HepG2 (cell line): ENCODE data around the gene ABCG2. TPM values are rescaled to one million over a fixed set of nuclear protein-coding genes. Genes with fewer than 3 reads are reported as not detected.

ENCODE experiments used
- CEBPZ ChIP-seq: IDR thresholded peaks from 2 replicates; pipeline ENCODE4 v1.6.1; 2012; ENCODE audit warnings: low read length, improper control_type of control experiment
- GATA4 ChIP-seq: sonication (generic); IDR thresholded peaks from 2 replicates; pipeline ENCODE4 v1.6.1; 2016; ENCODE audit warnings: antibody characterized with exemption, low read depth, borderline replicate concordance
- KAT8 ChIP-seq: IDR thresholded peaks from 2 replicates; pipeline ENCODE4 v1.6.1; 2016; ENCODE audit warnings: missing genetic modification reagents, missing compliant biosample characterization
- RARA ChIP-seq: IDR thresholded peaks from 2 replicates; pipeline ENCODE4 v1.6.1; 2016; ENCODE audit warnings: missing genetic modification reagents, missing compliant biosample characterization
- SP5 ChIP-seq: IDR thresholded peaks from 2 replicates; pipeline ENCODE4 v1.6.1; 2016; ENCODE audit warnings: low read depth, borderline replicate concordance
- ZBTB3 ChIP-seq: sonication (generic); formaldehyde crosslinking; IDR thresholded peaks from 2 replicates; pipeline ENCODE4 v1.4.0; 2020; ENCODE audit warnings: low read depth, mild to moderate bottlenecking, moderate library complexity, missing genetic modification reagents, borderline replicate concordance
- ZGPAT ChIP-seq: IDR thresholded peaks from 2 replicates; pipeline ENCODE4 v1.6.1; 2016; ENCODE audit warnings: mild to moderate bottlenecking
- ZHX1 ChIP-seq: sonication (generic); formaldehyde crosslinking; IDR thresholded peaks from 2 replicates; pipeline ENCODE4 v1.8.1; 2022; ENCODE audit warnings: low read depth, mild to moderate bottlenecking, missing genetic modification reagents
- ZNF275 ChIP-seq: sonication (generic); formaldehyde crosslinking; IDR thresholded peaks from 2 replicates; pipeline ENCODE4 v1.8.0; 2022; ENCODE audit warnings: missing genetic modification reagents, mild to moderate bottlenecking, inconsistent platforms, borderline replicate concordance
- ZNF576 ChIP-seq: sonication (generic); formaldehyde crosslinking; IDR thresholded peaks from 2 replicates; pipeline ENCODE4 v1.4.0; 2020; ENCODE audit warnings: mild to moderate bottlenecking, missing genetic modification reagents
- ZNF646 ChIP-seq: sonication (generic); formaldehyde crosslinking; IDR thresholded peaks from 2 replicates; pipeline ENCODE4 v1.9.0; 2021; ENCODE audit warnings: mild to moderate bottlenecking, missing genetic modification reagents
- polyA plus RNA-seq, 8 experiments: library from polyadenylated mRNA; depleted of rRNA in 3 of 8; stranded (reverse) in 7 of 8; unstranded in 1 of 8; fragments of >200 nt; fragmentation: Illumina TruSeq in 4 of 8; extraction: Trizol in 4 of 8; gene quantifications; 2 replicates each; pipeline versions ENCODE4 v1.2.1 to v1.2.3, GENCODE V29; 2011 to 2016; ENCODE audit warnings: low read depth in 4 of 8, missing spikeins in 1 of 8, mixed read lengths in 1 of 8; ENCODE audit not compliant: insufficient read depth in 1 of 8
- total RNA-seq, 5 experiments: library from RNA; depleted of rRNA; stranded (reverse); fragments of >200 nt; fragmentation: Illumina TruSeq; extraction: Trizol; gene quantifications; 2 replicates each; pipeline ENCODE4 v1.2.3, GENCODE V29; 2016; ENCODE audit warnings: low read depth in 1 of 5

Gene ABCG2
- total and polyA plus RNA-seq, 2 of the 13 experiments (the other 11 are each of a cell fraction or from before 2014, with no cell fraction given), result 10.0 to 15.7 TPM

- no peak for TF ChIP-seq ZNF576 (CRISPR knock-in tag)
- peak; percentile 56; the same call in 1 of the 2 replicates for TF ChIP-seq ZNF275 (CRISPR knock-in tag)
- 0 out of 2 replicates have a peak, but pooled peaks have one; percentile 41 for TF ChIP-seq ZHX1
- TF ChIP-seq RARA (CRISPR knock-in tag), result peak; percentile 92
- peak; percentile 78; the same call in 1 of the 2 replicates for TF ChIP-seq ZBTB3 (CRISPR knock-in tag)
- 0 out of 2 replicates have a peak, but pooled peaks have one; percentile 46 for TF ChIP-seq SP5 (CRISPR knock-in tag)
- peak; percentile 71 for TF ChIP-seq KAT8 (CRISPR knock-in tag)
- TF ChIP-seq CEBPZ, result no peak
- peak; percentile 87; the same call in 1 of the 2 replicates for TF ChIP-seq GATA4
- TF ChIP-seq ZGPAT (CRISPR knock-in tag), result peak; percentile 85
- no peak for TF ChIP-seq ZNF646 (CRISPR knock-in tag)
These were observed 49.1 kb downstream of the ABCG2 start (continued) for GRCh38 chr4:88109123-88109881.
